H9 (cell line): ENCODE data around the gene ZNF599. TPM values are rescaled to one million over a fixed set of nuclear protein-coding genes. Genes with fewer than 3 reads are reported as not detected.

Source experiments
- DNase-seq: peaks from one replicate; pipeline ENCODE4 v3.0.0-alpha.2; 2017
- H2AFZ ChIP-seq: one replicate; pipeline ENCODE4 v1.6.1; 2013; ENCODE audit warnings: mild to moderate bottlenecking, low read length, control low read depth, moderate library complexity
- H2AK5ac ChIP-seq: 2 replicates; pipeline ENCODE4 v1.6.1; 2013; ENCODE audit warnings: low read length, control low read depth, mixed read lengths; ENCODE audit not compliant: insufficient read length
- H2BK120ac ChIP-seq: one replicate; pipeline ENCODE4 v1.6.1; 2013; ENCODE audit warnings: low read depth, mild to moderate bottlenecking, low read length, control low read depth, inconsistent platforms; ENCODE audit not compliant: poor library complexity, severe bottlenecking
- H2BK12ac ChIP-seq: 2 replicates; pipeline ENCODE4 v1.6.1; 2013; ENCODE audit warnings: low read length, control low read depth, mixed read lengths, low read depth; ENCODE audit not compliant: insufficient read length
- H2BK15ac ChIP-seq: 2 replicates; pipeline ENCODE4 v1.6.1; 2013; ENCODE audit warnings: low read depth, low read length, control low read depth
- H2BK20ac ChIP-seq: one replicate; pipeline ENCODE4 v1.6.1; 2013; ENCODE audit warnings: low read depth, mild to moderate bottlenecking, low read length, control low read depth, inconsistent platforms; ENCODE audit not compliant: poor library complexity, severe bottlenecking
- H2BK5ac ChIP-seq: 2 replicates; pipeline ENCODE4 v1.6.1; 2013; ENCODE audit warnings: low read length, control low read depth, mixed read lengths; ENCODE audit not compliant: insufficient read length
- H3K14ac ChIP-seq: 2 replicates; pipeline ENCODE4 v1.6.1; 2013; ENCODE audit warnings: low read length, control low read depth; ENCODE audit not compliant: insufficient read depth
- H3K18ac ChIP-seq: 2 replicates; pipeline ENCODE4 v1.6.1; 2013; ENCODE audit warnings: low read depth, mild to moderate bottlenecking, mixed read lengths, low read length, control low read depth; ENCODE audit not compliant: insufficient read length
- H3K23ac ChIP-seq: 2 replicates; pipeline ENCODE4 v1.6.1; 2013; ENCODE audit warnings: low read length, control low read depth, mixed read lengths, low read depth; ENCODE audit not compliant: insufficient read length
- H3K23me2 ChIP-seq: 2 replicates; pipeline ENCODE4 v1.6.1; 2013; ENCODE audit warnings: low read depth, mild to moderate bottlenecking, mixed read lengths, low read length, control low read depth; ENCODE audit not compliant: insufficient read length, poor library complexity, severe bottlenecking
- H3K27ac ChIP-seq: 2 replicates; pipeline ENCODE4 v1.5.1; 2013; ENCODE audit warnings: low read length, control low read depth, mixed read lengths, low read depth; ENCODE audit not compliant: insufficient read length
- H3K27me3 ChIP-seq: 2 replicates; pipeline ENCODE4 v1.6.1; 2013; ENCODE audit warnings: low read length, control low read depth, inconsistent platforms; ENCODE audit not compliant: insufficient read depth
- H3K4ac ChIP-seq: 2 replicates; pipeline ENCODE4 v1.6.1; 2013; ENCODE audit warnings: low read depth, mild to moderate bottlenecking, control low read depth, inconsistent platforms, low read length, moderate library complexity
- H3K4me1 ChIP-seq: 2 replicates; pipeline ENCODE4 v1.6.1; 2013; ENCODE audit warnings: low read length, control low read depth, inconsistent platforms; ENCODE audit not compliant: insufficient read depth
- H3K4me2 ChIP-seq: 2 replicates; pipeline ENCODE4 v1.6.1; 2013; ENCODE audit warnings: low read length, control low read depth, mixed read lengths; ENCODE audit not compliant: insufficient read length, insufficient read depth
- H3K56ac ChIP-seq: 2 replicates; pipeline ENCODE4 v1.6.1; 2013; ENCODE audit warnings: low read depth, mild to moderate bottlenecking, mixed read lengths, low read length, control low read depth; ENCODE audit not compliant: insufficient read length
- H3K79me1 ChIP-seq: 2 replicates; pipeline ENCODE4 v1.6.1; 2013; ENCODE audit warnings: low read depth, mild to moderate bottlenecking, moderate library complexity, low read length, control low read depth, inconsistent platforms; ENCODE audit not compliant: insufficient read depth, poor library complexity, severe bottlenecking
- H3K79me2 ChIP-seq: 2 replicates; pipeline ENCODE4 v1.6.1; 2013; ENCODE audit warnings: low read length, control low read depth, inconsistent platforms; ENCODE audit not compliant: insufficient read depth
- H3K9ac ChIP-seq: 2 replicates; pipeline ENCODE4 v1.6.1; 2013; ENCODE audit warnings: low read length, control low read depth, mixed read lengths; ENCODE audit not compliant: insufficient read length; ENCODE audit errors: extremely low read depth
- H3K9me3 ChIP-seq: one replicate; pipeline ENCODE4 v1.6.1; 2013; ENCODE audit warnings: low read depth, low read length, inconsistent platforms; ENCODE audit not compliant: control insufficient read depth
- H3T11ph ChIP-seq: one replicate; pipeline ENCODE4 v1.6.1; 2013; ENCODE audit warnings: mild to moderate bottlenecking, low read length, control low read depth, inconsistent platforms
- H4K20me1 ChIP-seq: one replicate; pipeline ENCODE4 v1.6.1; 2013; ENCODE audit not compliant: control insufficient read depth, insufficient read length, insufficient read depth
- H4K5ac ChIP-seq: 2 replicates; pipeline ENCODE4 v1.6.1; 2013; ENCODE audit warnings: low read depth, mild to moderate bottlenecking, mixed read lengths, low read length, control low read depth; ENCODE audit not compliant: insufficient read length
- H4K8ac ChIP-seq: replicated peaks from 2 replicates; pipeline ENCODE4 v1.6.1; 2013; ENCODE audit warnings: low read length, control low read depth, mixed read lengths, low read depth; ENCODE audit not compliant: insufficient read length
- H4K91ac ChIP-seq: 2 replicates; pipeline ENCODE4 v1.6.1; 2013; ENCODE audit warnings: low read depth, mild to moderate bottlenecking, moderate library complexity, mixed read lengths, low read length, control low read depth; ENCODE audit not compliant: insufficient read length
- H3K27ac Mint-ChIP-seq, 3 experiments: 2 replicates in 2 of 3; 3 replicates in 1 of 3; pipeline ENCODE4 v1.8.0; 2020 to 2021; ENCODE audit warnings: mixed read lengths in 3 of 3, mild to moderate bottlenecking in 1 of 3, moderate library complexity in 1 of 3
- H3K27me3 Mint-ChIP-seq: 2 replicates; pipeline ENCODE4 v1.8.0; 2021; ENCODE audit warnings: low read depth, mild to moderate bottlenecking, moderate library complexity, mixed read lengths
- H3K36me3 Mint-ChIP-seq, 3 experiments: 2 replicates in 2 of 3; 3 replicates in 1 of 3; pipeline ENCODE4 v1.8.0; 2020 to 2021; ENCODE audit warnings: low read depth in 3 of 3, mixed read lengths in 3 of 3; ENCODE audit not compliant: insufficient read depth in 1 of 3
- H3K4me1 Mint-ChIP-seq, 2 experiments: 2 replicates each; pipeline ENCODE4 v1.8.0; 2020; ENCODE audit warnings: mixed read lengths in 2 of 2
- H3K4me3 Mint-ChIP-seq, 2 experiments: 2 replicates in 1 of 2; 3 replicates in 1 of 2; pipeline ENCODE4 v1.8.0; 2020 to 2021; ENCODE audit warnings: mild to moderate bottlenecking in 2 of 2, mixed read lengths in 2 of 2, moderate library complexity in 1 of 2
- H3K9me3 Mint-ChIP-seq, 2 experiments: 2 replicates in 1 of 2; 3 replicates in 1 of 2; pipeline ENCODE4 v1.8.0; 2020; ENCODE audit warnings: mild to moderate bottlenecking in 2 of 2, mixed read lengths in 2 of 2, moderate library complexity in 1 of 2
- WGBS: extraction: QIAGEN DNeasy Blood & Tissue Kit; methylation state at CpG from one replicate; pipeline ENCODE4 v1.1.7; 2013; ENCODE audit warnings: missing lambda C conversion rate, low lambda C conversion rate, mixed read lengths; ENCODE audit not compliant: insufficient read length; ENCODE audit errors: extremely low coverage; 5-methylcytosine and 5-hydroxymethylcytosine counted together
- total RNA-seq: library from RNA; stranded (reverse); gene quantifications from 2 replicates; pipeline ENCODE4 v1.2.1, GENCODE V29; 2021
- TF ChIP-seq, protein P1 (sequence below): fragments of 200-600 bp; sonication (generic); conservative IDR thresholded peaks from 3 replicates; pipeline ENCODE4 v1.8.0; 2021; ENCODE audit warnings: antibody characterized with exemption, mild to moderate bottlenecking

Gene ZNF599
- total RNA-seq, 1 experiment from 2014 or later: 3.9 TPM

DNA sequence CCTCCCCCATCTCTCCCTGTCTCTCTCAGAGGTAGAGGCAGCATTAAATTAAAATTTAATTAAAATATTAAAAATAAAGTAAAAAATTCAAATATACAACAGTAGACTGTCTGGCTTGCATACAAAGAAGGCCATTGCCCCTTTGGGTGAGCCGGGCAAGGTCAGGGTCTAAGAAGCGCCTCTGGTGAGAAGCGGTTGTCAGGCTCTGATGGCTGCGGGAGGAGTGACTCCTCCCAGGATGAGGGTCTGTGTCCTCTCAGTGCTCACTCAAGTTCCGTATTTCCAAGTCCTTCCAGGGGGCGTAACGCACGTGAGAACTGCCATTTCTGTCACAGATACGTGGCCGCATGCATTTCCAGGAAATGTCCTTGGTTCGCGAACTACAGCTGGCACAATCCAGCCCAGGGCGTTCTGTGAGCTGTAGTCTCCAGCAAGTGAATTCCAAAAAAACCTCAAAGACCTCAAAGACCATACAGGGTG is 39.7 kb downstream of the ZNF599 start:
- H2BK15ac ChIP-seq: no peak overlapping the region
- no peak overlapping the region for H3K18ac ChIP-seq
- no peak overlapping the region for H2AK5ac ChIP-seq
- H3K4me1 Mint-ChIP-seq: peaks cover 12 to 15% of the 10 kb centered on the region in 2 experiments; a peak in 3 of 4 replicates
- H4K91ac ChIP-seq: no peak overlapping the region
- H4K5ac ChIP-seq: no peak overlapping the region
- H3K23me2 ChIP-seq: peaks cover 11% of the 10 kb centered on the region
- H3T11ph ChIP-seq: no peak overlapping the region
- H2BK12ac ChIP-seq: no peak overlapping the region
- H3K79me1 ChIP-seq: no peaks in the 10 kb centered on the region
- no peaks in the 10 kb centered on the region for H3K9me3 ChIP-seq
- no peaks in the 10 kb centered on the region for H3K4me1 ChIP-seq
- no peaks in the 10 kb centered on the region for H3K79me2 ChIP-seq
- no peak overlapping the region for H3K14ac ChIP-seq
- no peak overlapping the region for H2BK20ac ChIP-seq
- H3K23ac ChIP-seq: no peak overlapping the region
- WGBS: no CpG with 5 or more reads among the region's 13 CpGs
- H2BK120ac ChIP-seq: no peak overlapping the region
- TF ChIP-seq, protein P1, sequence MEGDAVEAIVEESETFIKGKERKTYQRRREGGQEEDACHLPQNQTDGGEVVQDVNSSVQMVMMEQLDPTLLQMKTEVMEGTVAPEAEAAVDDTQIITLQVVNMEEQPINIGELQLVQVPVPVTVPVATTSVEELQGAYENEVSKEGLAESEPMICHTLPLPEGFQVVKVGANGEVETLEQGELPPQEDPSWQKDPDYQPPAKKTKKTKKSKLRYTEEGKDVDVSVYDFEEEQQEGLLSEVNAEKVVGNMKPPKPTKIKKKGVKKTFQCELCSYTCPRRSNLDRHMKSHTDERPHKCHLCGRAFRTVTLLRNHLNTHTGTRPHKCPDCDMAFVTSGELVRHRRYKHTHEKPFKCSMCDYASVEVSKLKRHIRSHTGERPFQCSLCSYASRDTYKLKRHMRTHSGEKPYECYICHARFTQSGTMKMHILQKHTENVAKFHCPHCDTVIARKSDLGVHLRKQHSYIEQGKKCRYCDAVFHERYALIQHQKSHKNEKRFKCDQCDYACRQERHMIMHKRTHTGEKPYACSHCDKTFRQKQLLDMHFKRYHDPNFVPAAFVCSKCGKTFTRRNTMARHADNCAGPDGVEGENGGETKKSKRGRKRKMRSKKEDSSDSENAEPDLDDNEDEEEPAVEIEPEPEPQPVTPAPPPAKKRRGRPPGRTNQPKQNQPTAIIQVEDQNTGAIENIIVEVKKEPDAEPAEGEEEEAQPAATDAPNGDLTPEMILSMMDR: no peak
- no peak overlapping the region for H2BK5ac ChIP-seq
- H3K56ac ChIP-seq: no peak overlapping the region
- H3K4ac ChIP-seq: no peak overlapping the region
- no peak overlapping the region for H3K27ac ChIP-seq
- peaks cover 6 to 14% of the 10 kb centered on the region in 2 experiments for H3K9me3 Mint-ChIP-seq
- peak overlapping the region; percentile 53 for H3K9ac ChIP-seq
- H3K27me3 ChIP-seq: no peaks in the 10 kb centered on the region
- H4K8ac ChIP-seq: no peak overlapping the region
- H3K27me3 Mint-ChIP-seq: peaks cover 2% of the 10 kb centered on the region
- DNase-seq: peak; percentile 72
- peak overlapping the region; percentile 83 to 94 for H3K4me3 Mint-ChIP-seq
- H2AFZ ChIP-seq: peak overlapping the region; percentile 66
- peak overlapping the region; percentile 98 for H3K4me2 ChIP-seq
- no peaks in the 10 kb centered on the region for H4K20me1 ChIP-seq
- H3K27ac Mint-ChIP-seq: peak overlapping the region; percentile 97 to 99 (median 98)
- H3K36me3 Mint-ChIP-seq: peaks cover 0 to 17% (median 11%) of the 10 kb centered on the region in 3 experiments; a peak in 5 of 7 replicates
